SJSA1 (cell line): ENCODE measurements around the gene THTPA. TPM values are rescaled to one million over a fixed set of nuclear protein-coding genes. Genes with fewer than 3 reads are reported as not detected.
"Not testable (repeated sequence)": the region's sequence is repeated elsewhere in the genome, so short reads cannot be mapped to it uniquely, and the experiment has no call there.

Source experiments
- DNase-seq, 2 experiments: peaks; one replicate each; pipeline ENCODE4 v3.0.0-alpha.2; 2015 to 2020; ENCODE audit warnings: low spot score in 2 of 2, low read depth in 1 of 2
- H3K27ac ChIP-seq: fragments of 250-450 bp; sonication (Bioruptor Pico); 2 replicates; pipeline ENCODE4 v1.5.1; 2020; ENCODE audit warnings: mild to moderate bottlenecking, moderate library complexity
- H3K27me3 ChIP-seq: fragments of 250-450 bp; sonication (Bioruptor Pico); replicated peaks from 2 replicates; pipeline ENCODE4 v1.5.1; 2020; ENCODE audit warnings: mild to moderate bottlenecking, moderate library complexity
- H3K36me3 ChIP-seq: fragments of 250-450 bp; sonication (Bioruptor Pico); 2 replicates; pipeline ENCODE4 v1.5.1; 2020; ENCODE audit warnings: mild to moderate bottlenecking
- H3K4me1 ChIP-seq: fragments of 250-450 bp; sonication (Bioruptor Pico); replicated peaks from 2 replicates; pipeline ENCODE4 v1.6.1; 2021; ENCODE audit warnings: mild to moderate bottlenecking
- H3K4me3 ChIP-seq: fragments of 250-450 bp; sonication (Bioruptor Pico); 2 replicates; pipeline ENCODE4 v1.5.1; 2020; ENCODE audit warnings: mild to moderate bottlenecking
- H3K9me3 ChIP-seq: fragments of 250-450 bp; sonication (Bioruptor Pico); replicated peaks from 2 replicates; pipeline ENCODE4 v1.5.1; 2020; ENCODE audit warnings: mild to moderate bottlenecking
- total RNA-seq: library from RNA; depleted of rRNA; stranded (reverse); fragments of >200 nt; shearing (Covaris generic); gene quantifications from 2 replicates; pipeline ENCODE4 v1.2.3, GENCODE V29; 2014

THTPA gene
- total RNA-seq, 1 experiment from 2014 or later, result 5.0 TPM

DNA sequence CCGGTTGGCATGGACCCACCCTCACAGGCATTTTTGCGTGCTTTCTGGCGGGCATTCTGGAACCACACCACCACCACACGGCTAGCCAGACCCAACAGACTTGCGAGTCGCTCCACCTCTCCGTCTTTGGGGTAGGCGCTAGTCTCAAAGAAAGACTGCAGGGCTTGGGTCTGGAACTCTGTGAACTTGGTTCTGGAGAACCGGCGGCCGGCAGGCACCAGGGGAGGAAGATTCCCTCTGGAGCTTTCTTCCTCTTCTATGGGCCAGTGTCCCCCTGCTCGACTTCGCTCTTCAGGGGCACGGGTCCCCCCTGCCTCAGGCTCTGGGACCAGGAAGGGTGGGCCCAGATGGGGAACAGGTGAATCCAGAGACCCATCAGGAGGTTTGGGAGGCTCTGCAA, 31.1 kb upstream of the THTPA start:
- H3K27ac ChIP-seq, result no peak overlapping the region
- H3K36me3 ChIP-seq, result no peaks in the 10 kb centered on the region
- DNase-seq, result no peak
- H3K27me3 ChIP-seq, result no peaks in the 10 kb centered on the region
- H3K4me1 ChIP-seq, result no peaks in the 10 kb centered on the region
- H3K4me3 ChIP-seq, result no peak overlapping the region
- no peaks in the 10 kb centered on the region for H3K9me3 ChIP-seq

DNA sequence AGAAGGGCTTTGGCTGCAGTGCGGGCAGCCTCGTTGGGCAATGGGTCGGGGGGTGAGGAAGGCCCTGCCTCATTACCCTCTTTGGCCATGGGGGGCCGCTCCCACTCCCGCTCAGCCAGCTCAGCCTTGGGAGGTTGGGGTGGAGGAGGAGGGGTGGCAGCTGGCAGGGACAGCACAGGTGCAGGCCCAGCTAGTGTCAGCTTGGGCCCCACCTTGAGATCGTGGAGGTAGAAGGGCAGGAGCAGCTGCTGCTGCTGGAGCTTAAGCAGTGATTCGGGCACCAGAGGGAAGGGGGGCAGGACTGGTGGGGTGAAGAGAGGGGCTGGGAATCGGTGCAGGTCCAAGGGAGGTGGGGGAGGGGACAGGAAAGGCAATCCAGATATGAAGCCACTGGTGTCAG, 30.5 kb upstream of the THTPA start:
- Histone ChIP-seq H3K27me3 (no peaks in the 10 kb centered on the region), H3K4me3 (no peak overlapping the region), H3K4me1 (no peaks in the 10 kb centered on the region), H3K9me3 (no peaks in the 10 kb centered on the region), H3K27ac (no peak overlapping the region), H3K36me3 (no peaks in the 10 kb centered on the region)
- DNase-seq, result no peak

DNA sequence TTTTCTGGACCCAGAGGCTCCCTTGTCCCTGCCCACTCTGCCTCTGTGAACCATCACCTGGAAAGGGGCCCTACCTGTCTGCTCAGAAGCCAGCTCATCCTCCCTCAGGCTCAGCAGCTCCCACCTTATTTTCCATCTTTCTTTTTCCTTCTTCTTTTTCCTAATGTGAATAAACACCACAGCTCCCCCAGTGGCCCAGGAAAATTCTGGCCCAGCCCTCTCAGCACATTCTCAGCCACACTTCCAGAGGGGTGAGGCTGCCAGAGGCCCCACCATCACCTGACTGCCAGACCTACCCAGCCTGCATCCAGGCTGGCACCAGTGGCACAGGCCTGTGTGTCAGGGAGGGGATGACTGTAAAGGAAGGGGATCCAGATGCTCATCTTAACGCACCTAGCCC, 27.5 kb upstream of the THTPA start:
- no peak for DNase-seq
- no peak overlapping the region for H3K27ac ChIP-seq

DNA sequence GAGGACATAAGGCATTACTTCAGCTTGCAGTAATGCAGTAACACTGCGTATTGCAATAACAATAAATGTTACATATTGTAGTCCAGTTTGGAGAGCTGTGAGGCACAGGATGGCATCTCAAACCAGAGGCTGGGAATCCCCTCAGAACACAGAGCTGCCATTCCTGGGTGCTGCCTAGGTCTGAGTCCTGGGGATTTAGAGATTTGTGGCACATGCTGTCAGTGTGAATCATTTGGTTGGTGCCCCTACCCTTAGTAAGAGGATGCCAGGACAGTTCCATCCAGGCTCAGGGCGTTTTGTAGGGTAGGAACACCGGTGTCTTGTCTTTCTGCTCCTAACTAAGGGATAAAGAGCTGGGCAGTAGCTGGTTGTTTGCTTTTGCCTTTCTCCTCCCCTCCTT, 27.1 kb upstream of the THTPA start:
- no peaks in the 10 kb centered on the region for H3K36me3 ChIP-seq
- H3K4me1 ChIP-seq, result no peaks in the 10 kb centered on the region
- no peak for DNase-seq
- no peak overlapping the region for H3K27ac ChIP-seq
- no peaks in the 10 kb centered on the region for H3K9me3 ChIP-seq
- no peaks in the 10 kb centered on the region for H3K27me3 ChIP-seq
- no peak overlapping the region for H3K4me3 ChIP-seq

More for the DNA sequence above, 27.5 kb upstream of the THTPA start:
- no peaks in the 10 kb centered on the region for H3K36me3 ChIP-seq
- no peaks in the 10 kb centered on the region for H3K27me3 ChIP-seq
- no peaks in the 10 kb centered on the region for H3K4me1 ChIP-seq
- H3K4me3 ChIP-seq, result no peak overlapping the region
- no peaks in the 10 kb centered on the region for H3K9me3 ChIP-seq

DNA sequence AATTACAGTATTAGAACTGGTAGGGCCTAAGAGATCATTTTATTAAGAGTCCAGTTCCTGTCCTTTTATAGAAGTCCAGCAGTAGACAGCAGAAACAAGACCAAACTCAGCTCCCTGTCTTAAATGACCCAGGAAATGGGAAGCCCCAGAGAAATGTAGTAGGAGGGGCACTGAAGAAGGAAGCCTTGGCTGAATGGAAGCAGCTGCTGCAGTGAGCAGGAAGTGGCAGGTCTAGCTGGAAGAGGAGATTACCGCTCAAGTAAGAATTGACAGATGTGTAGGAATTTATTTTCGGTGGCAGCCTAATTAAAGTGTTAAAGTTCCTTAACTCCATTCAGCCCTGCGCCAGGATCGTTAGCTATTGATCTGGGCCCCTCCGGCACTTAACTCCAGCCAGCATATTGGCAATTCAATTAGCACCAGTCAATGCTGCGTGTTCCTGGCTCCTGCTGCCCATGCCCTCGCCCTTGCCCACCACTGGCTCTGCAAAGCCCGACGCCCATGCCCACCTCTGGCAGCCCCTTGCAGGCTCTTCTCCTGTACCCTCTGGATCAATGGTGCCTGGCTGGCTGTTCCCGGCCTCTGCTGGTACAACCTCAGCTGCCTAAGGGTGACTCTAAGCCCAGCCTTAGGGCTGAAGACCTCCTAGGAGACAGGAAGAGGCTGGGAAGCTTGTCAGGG, 25.6 kb upstream of the THTPA start:
- H3K4me3 ChIP-seq, result no peak overlapping the region
- H3K9me3 ChIP-seq, result no peaks in the 10 kb centered on the region
- no peaks in the 10 kb centered on the region for H3K36me3 ChIP-seq
- DNase-seq, result no peak
- H3K4me1 ChIP-seq, result no peaks in the 10 kb centered on the region
- H3K27me3 ChIP-seq, result no peaks in the 10 kb centered on the region
- no peak overlapping the region for H3K27ac ChIP-seq

DNA sequence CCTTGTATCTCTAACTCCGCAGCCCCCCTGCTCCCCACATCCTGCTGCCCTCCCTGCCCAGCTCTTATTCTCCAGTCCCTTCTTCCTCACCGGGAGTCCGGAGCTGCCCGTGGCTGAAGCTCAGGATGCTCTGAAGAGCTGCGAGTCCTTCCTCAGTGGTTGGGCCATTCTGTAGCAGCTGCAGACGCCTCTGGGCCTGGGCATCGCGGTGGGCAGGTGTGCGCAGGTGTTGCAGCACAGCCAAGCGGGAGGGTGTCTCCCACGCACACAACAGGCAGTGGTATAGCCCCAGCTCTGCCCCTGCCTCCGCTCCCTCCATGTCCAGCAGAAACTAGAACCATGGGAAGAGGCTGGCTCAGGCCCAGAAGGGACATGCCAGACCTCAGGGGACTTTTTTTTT, 24.7 kb upstream of the THTPA start:
- DNase-seq, result no peak
- H3K27me3 ChIP-seq, result no peaks in the 10 kb centered on the region

DNA sequence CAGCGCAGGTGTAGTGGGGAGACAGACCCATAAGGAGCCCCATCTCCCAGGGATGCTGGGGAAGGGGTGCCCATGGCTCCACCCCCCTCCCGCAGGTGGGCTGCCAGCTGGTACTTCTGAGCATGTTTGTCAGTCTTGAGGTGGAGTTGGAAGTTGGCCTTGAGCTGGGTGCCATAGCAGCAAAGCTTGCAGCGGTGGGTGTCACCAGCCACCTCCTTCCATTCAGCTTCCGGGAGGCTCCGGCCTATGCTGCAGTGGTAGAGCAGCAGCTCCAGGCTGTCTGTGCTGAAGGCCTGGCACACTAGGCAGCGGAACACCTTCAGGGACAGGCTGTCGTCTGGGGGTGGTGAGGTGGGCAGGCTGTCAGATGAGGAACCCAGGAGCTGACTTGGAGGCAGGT, 23.4 kb upstream of the THTPA start:
- no peaks in the 10 kb centered on the region for H3K36me3 ChIP-seq
- no peaks in the 10 kb centered on the region for H3K9me3 ChIP-seq
- H3K27me3 ChIP-seq, result no peaks in the 10 kb centered on the region
- DNase-seq, result no peak
- H3K4me1 ChIP-seq, result no peaks in the 10 kb centered on the region
- no peak overlapping the region for H3K4me3 ChIP-seq
- H3K27ac ChIP-seq, result no peak overlapping the region

More for the DNA sequence above, 24.7 kb upstream of the THTPA start:
- no peak overlapping the region for H3K27ac ChIP-seq
- H3K9me3 ChIP-seq, result no peaks in the 10 kb centered on the region
- H3K4me1 ChIP-seq, result no peaks in the 10 kb centered on the region
- H3K36me3 ChIP-seq, result no peaks in the 10 kb centered on the region
- H3K4me3 ChIP-seq, result no peak overlapping the region

DNA sequence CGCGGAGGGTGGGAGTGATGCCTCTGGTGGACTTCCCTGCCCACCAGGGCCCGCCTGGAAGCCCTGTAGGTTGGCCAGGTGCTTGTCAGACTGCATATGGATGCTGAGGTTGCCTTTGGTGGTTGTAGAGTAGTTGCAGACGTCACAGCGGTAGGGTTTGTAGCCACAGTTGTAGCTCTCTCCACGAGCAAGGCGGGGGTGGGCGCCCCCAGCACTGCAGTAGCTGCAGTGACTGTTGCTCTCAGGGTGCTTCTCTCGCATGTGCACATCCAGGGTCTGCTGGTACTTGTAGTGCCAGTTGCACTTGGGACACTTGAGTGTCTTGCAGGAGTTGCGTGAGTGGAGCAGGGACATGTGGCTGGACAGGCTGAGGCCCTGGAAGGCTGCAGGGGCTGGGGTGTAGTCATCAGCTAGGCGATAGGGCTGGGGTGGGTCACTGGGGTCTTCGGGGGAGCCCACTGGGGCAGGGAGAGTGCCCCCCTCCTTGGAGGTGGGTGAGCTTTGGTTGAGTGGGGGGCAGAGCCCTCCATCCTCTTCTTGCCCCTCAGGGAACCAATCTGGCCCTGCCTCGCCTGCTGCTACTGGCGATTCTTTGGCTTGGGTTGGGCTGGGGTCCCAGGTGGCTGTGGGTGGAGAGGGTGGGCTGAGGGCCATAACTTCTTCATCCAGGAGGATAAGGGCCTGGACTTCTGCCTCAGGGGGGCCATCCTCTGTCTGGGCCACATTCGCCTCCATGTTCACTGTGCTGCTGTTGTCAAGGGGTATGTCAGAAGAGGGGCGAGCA, 22.2 kb upstream of the THTPA start:
- Histone ChIP-seq H3K27ac (no peak overlapping the region), H3K4me3 (no peak overlapping the region), H3K36me3 (no peaks in the 10 kb centered on the region), H3K4me1 (no peaks in the 10 kb centered on the region), H3K9me3 (no peaks in the 10 kb centered on the region), H3K27me3 (no peaks in the 10 kb centered on the region)
- DNase-seq, result no peak

DNA sequence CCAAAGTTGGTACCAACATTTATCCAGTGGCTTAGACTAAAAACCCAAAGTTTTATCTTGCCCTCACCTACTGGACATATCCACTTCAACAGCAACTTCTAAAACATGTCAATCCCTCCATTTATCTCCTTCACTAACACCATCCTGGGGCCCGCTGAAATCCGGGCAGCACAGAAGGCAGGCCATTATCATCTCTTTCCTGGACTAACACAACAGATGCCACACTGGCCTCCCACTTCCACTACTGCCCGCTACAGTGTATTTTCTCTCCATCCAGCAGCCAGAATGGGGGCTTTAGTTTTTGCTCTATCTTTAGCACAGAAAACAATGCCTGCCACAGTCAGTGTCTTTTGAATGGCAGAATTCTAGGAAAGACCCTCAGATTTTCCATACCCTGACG, 20.1 kb upstream of the THTPA start:
- Histone ChIP-seq H3K4me3 (no peak overlapping the region), H3K36me3 (no peaks in the 10 kb centered on the region), H3K4me1 (no peaks in the 10 kb centered on the region), H3K27me3 (peaks cover 4% of the 10 kb centered on the region; the same call in 1 of the 2 replicates), H3K9me3 (no peaks in the 10 kb centered on the region), H3K27ac (no peak overlapping the region)
- no peak for DNase-seq

DNA sequence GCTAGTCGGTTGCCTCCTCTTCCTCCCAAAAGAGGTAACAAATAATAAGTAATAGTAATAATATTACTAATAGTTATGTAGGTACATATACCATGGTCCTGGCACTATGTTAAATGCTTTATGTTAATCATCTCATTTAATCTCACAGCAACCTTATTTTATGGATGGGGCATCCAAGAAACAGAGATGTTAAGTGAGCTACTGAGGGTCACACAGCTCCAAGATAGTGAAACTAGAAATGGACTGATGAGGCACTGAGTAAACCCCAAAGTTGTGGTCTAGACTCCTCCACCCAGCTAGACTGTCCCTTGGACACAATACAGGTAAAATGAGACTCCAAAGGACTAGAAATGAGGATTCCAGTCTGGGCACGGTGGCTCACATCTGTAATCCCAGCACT, 19.6 kb upstream of the THTPA start:
- Histone ChIP-seq H3K27ac (no peak overlapping the region), H3K9me3 (no peaks in the 10 kb centered on the region), H3K36me3 (no peaks in the 10 kb centered on the region), H3K4me3 (no peak overlapping the region), H3K4me1 (no peaks in the 10 kb centered on the region), H3K27me3 (peaks cover 4% of the 10 kb centered on the region; the same call in 1 of the 2 replicates)
- DNase-seq, result no peak

DNA sequence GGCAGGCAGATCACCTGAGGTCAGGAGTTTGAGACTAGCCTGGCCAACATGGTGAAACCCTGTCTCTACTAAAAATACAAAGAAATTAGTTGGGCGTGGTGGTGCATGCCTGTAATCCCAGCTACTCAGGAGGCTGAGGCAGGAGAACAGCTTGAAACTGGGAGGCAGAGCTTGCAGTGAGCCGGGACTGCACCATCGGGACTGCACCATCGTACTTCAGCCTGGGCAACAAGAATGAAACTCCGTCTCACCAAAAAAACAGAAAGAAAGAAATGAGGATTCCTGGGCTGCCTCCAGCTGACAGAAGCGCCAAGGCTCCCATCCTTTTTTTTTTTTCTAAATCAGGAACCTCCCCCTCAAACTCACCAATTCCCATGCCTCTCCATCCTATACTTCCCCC, 19.2 kb upstream of the THTPA start:
- not testable (repeated sequence) for H3K27ac ChIP-seq, H3K4me1 ChIP-seq, DNase-seq, H3K36me3 ChIP-seq, H3K27me3 ChIP-seq, H3K4me3 ChIP-seq, H3K9me3 ChIP-seq

DNA sequence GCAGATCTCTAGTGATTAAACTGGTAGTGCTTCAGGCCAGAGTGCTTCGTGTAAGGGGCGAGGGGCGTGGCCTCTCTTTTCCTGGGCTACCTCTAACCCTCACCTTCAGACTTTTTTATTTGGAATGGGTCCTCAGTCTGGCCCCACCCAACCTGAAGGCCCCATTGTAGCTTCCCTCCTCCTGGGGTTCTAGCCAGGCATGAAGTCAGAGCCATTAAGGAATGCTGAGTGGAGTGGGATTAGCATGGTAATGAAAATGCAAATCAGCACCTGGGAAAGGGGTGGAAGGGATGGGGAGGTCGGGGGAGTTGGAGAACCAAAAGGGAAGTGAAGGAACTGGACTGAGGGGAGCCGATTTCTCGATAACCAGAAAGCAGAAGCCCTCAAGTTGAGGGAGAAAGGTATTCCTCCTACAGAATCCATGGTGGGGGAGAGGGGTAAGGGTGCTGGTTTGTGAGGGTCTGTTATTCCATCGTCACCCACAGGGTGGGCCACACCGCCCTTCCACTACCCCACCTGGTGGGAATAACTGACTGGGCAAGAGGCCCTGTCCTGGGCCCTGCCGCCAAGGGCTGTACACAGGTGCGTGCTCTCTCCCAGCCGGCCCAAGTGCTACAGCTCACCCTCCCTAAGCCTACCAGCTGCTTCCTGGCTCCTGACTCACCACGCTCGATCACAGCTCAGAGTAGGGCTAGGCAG, 18.6 kb upstream of the THTPA start:
- H3K9me3 ChIP-seq, result no peaks in the 10 kb centered on the region
- no peak for DNase-seq
- H3K27ac ChIP-seq, result no peak overlapping the region
- H3K4me3 ChIP-seq, result no peak overlapping the region
- peaks cover 4% of the 10 kb centered on the region; the same call in 1 of the 2 replicates for H3K27me3 ChIP-seq
- H3K36me3 ChIP-seq, result no peaks in the 10 kb centered on the region
- no peaks in the 10 kb centered on the region for H3K4me1 ChIP-seq

DNA sequence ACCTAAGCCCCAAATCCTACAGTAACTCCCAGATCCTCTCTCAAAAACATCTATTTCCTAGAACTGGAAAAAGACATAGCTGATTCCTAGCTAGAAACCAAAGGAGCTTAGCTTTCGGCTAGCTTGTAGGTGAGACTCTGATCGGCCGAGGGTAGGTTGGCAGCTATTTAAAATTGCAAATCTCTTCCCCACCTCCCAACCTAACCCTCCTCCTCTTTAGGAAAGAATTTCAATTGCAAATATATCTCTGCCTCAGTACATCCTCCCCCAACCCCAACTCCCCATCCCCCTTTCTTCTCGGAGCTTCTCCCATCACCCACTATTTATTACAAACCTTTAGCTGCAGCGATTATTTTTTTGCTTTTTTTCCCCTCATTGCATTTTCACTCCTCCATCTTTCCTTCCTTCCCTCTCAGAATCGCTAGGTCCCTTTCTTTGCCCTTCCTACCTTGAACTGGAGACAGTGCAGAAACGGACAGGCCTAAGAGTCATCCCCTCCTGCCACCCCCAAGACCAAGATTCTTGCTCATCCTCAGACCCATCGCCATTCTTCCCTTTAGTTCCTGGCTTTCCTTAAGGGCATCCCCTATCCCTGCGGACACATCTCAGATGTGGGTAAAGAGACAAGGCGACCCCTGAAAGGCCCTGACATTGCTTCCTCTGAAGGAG, 17.9 kb upstream of the THTPA start:
- no peak for DNase-seq
- Histone ChIP-seq H3K27me3 (peaks cover 4% of the 10 kb centered on the region; the same call in 1 of the 2 replicates), H3K27ac (no peak overlapping the region), H3K9me3 (no peaks in the 10 kb centered on the region), H3K4me3 (no peak overlapping the region), H3K4me1 (no peaks in the 10 kb centered on the region), H3K36me3 (no peaks in the 10 kb centered on the region)

DNA sequence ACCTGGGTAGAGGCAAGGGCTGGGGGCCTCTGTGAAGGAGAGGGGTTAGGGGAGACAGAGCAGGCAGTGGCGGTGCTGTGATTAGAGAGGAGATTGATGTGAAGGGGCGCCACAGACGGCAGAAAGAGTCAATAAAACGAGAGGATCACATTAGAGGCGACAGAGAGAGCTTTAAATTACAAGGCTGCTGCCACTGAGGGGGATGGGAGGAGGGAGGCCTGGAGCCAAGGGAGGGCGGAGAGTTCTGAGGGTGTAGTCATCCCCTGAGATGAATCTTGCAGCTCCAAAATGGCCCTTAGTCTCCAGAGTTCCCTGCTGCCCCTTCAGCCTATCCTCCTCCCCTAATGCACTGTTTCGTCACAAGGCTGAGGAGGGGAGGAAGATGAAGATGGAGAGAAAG, 17.3 kb upstream of the THTPA start:
- no peak overlapping the region for H3K27ac ChIP-seq
- no peaks in the 10 kb centered on the region for H3K36me3 ChIP-seq
- no peaks in the 10 kb centered on the region for H3K4me1 ChIP-seq
- peaks cover 7% of the 10 kb centered on the region; the same call in 1 of the 2 replicates for H3K27me3 ChIP-seq
- DNase-seq, result no peak
- no peaks in the 10 kb centered on the region for H3K9me3 ChIP-seq
- H3K4me3 ChIP-seq, result no peak overlapping the region
